Ovary (tissue), 3 donors: ENCODE data around the gene GPC3.

Experiments
- EP300 ChIP-seq: sonication (generic); formaldehyde crosslinking; IDR thresholded peaks from one replicate; pipeline ENCODE4 v1.6.1; 2017; ENCODE audit warnings: antibody characterized with exemption
- TF ChIP-seq, protein P1 (sequence below), 3 donors: fragments of 450-650 bp in 2 of 3; fragments of 200-600 bp in 1 of 3; IDR thresholded peaks; one replicate each; pipeline versions ENCODE4 v1.5.1 to v1.8.0; 2016 to 2022; ENCODE audit warnings: antibody characterized with exemption in 3 of 3, mild to moderate bottlenecking in 1 of 3
- donor health status: DM: no; HTN: no; CAD: no.

DNA sequence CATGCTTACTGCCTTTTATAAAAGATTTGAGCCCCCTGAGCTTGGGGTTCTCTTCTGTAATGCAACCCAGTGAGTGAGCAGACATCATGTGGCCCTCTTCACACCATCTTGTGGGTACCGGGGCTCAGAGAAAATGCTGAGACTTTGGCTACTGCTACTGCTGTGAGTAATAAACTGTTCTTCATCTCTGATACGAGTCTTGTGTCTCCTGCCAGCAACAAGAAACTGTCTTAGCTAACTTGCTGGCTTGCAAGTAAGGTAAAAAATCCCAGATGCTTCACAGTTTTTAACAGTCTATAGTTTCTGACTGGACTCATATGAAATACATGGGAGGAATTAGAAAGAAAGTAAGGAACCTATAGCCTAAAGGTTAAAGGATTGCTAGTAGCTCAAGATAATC, 148.3 kb downstream of the GPC3 start:
- TF ChIP-seq, protein P1, sequence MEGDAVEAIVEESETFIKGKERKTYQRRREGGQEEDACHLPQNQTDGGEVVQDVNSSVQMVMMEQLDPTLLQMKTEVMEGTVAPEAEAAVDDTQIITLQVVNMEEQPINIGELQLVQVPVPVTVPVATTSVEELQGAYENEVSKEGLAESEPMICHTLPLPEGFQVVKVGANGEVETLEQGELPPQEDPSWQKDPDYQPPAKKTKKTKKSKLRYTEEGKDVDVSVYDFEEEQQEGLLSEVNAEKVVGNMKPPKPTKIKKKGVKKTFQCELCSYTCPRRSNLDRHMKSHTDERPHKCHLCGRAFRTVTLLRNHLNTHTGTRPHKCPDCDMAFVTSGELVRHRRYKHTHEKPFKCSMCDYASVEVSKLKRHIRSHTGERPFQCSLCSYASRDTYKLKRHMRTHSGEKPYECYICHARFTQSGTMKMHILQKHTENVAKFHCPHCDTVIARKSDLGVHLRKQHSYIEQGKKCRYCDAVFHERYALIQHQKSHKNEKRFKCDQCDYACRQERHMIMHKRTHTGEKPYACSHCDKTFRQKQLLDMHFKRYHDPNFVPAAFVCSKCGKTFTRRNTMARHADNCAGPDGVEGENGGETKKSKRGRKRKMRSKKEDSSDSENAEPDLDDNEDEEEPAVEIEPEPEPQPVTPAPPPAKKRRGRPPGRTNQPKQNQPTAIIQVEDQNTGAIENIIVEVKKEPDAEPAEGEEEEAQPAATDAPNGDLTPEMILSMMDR (IDR thresholded peaks at IDR 0.05): no peak
- no peak for TF ChIP-seq EP300
